K562 (cell line): ENCODE results near the gene PEX5. TPM values are rescaled to one million over a fixed set of nuclear protein-coding genes. Genes with fewer than 3 reads are reported as not detected.

Source experiments
- ATAC-seq: fragments of 200-7000 bp; cut with Tn5 transposase; 3 replicates; pipeline ENCODE4 v1.9.1; 2020; ENCODE audit warnings: moderate library complexity
- BruUV-seq: library from RNA; stranded (reverse); fragments of 400-500 nt; replicated peaks from 2 replicates; lab custom pipeline; 2021; lab: Mats Ljungman, UMichigan
- CTCF ChIA-PET: fragments of 300-600 bp; formaldehyde crosslinking; extraction: SDS; loops from one replicate; lab custom pipeline; 2021; ENCODE audit warnings: low intra/inter-chr PET ratio; lab: Yijun Ruan, JAX
- POLR2A ChIA-PET: fragments of 300-600, 350-650 bp; sonication (Branson Sonifier 250); formaldehyde crosslinking; extraction: SDS; loops from one replicate; lab custom pipeline; 2021; ENCODE audit warnings: antibody characterized with exemption, inconsistent platforms; lab: Yijun Ruan, JAX
- DNase-seq, 4 experiments: peaks; one replicate each; pipeline versions ENCODE4 v3.0.0 to v3.0.0-alpha.2; 2011 to 2018; ENCODE audit warnings: low spot score in 3 of 4, mixed read lengths in 3 of 4; ENCODE audit errors: extremely low read depth in 1 of 4
- FAIRE-seq: peaks from 2 replicates; lab custom pipeline; 2011; peaks lifted over from hg19 to GRCh38; lab: Jason Lieb, UNC
- H2AFZ ChIP-seq: 2 replicates; pipeline ENCODE4 v1.6.0; 2011; ENCODE audit warnings: low read depth, low read length, control low read depth, inconsistent platforms
- H3K27ac ChIP-seq: fragments of 200-600 bp; 3 replicates; pipeline ENCODE4 v1.8.0; 2011; ENCODE audit warnings: low read depth, mild to moderate bottlenecking, control low read depth, inconsistent platforms, low read length, moderate library complexity, mixed read lengths; ENCODE audit errors: extremely low read depth
- H3K27me3 ChIP-seq, 2 experiments: fragments of 300-600 bp in 1 of 2; 2 replicates in 1 of 2; 3 replicates in 1 of 2; pipeline versions ENCODE4 v1.6.0 to v1.8.0; 2011; ENCODE audit warnings: inconsistent platforms in 2 of 2, low read length in 2 of 2, mild to moderate bottlenecking in 1 of 2, mixed read lengths in 1 of 2, moderate library complexity in 1 of 2; ENCODE audit not compliant: control insufficient read depth in 2 of 2, insufficient read depth in 2 of 2
- H3K36me3 ChIP-seq: fragments of 300-600 bp; 3 replicates; pipeline ENCODE4 v1.8.0; 2011; ENCODE audit warnings: mild to moderate bottlenecking, low read length, inconsistent platforms; ENCODE audit not compliant: control insufficient read depth, insufficient read depth
- H3K4me1 ChIP-seq, 2 experiments: fragments of 200-600 bp in 1 of 2; replicated peaks in 1 of 2; 2 replicates in 1 of 2; 3 replicates in 1 of 2; pipeline versions ENCODE4 v1.5.1 to v1.8.0; 2011; ENCODE audit warnings: inconsistent platforms in 2 of 2, low read length in 2 of 2, mild to moderate bottlenecking in 1 of 2, mixed read lengths in 1 of 2, moderate library complexity in 1 of 2; ENCODE audit not compliant: control insufficient read depth in 2 of 2, insufficient read depth in 2 of 2
- H3K4me2 ChIP-seq: 2 replicates; pipeline ENCODE4 v1.6.1; 2011; ENCODE audit warnings: low read length, control low read depth, inconsistent platforms, mixed read lengths; ENCODE audit not compliant: insufficient read depth
- H3K4me3 ChIP-seq: fragments of 200-600 bp; sonication (generic), shearing (Covaris generic); 2 replicates; pipeline ENCODE4 v1.5.1; 2016; ENCODE audit warnings: control low read depth, inconsistent platforms
- H3K79me2 ChIP-seq: fragments of 200-600 bp; 3 replicates; pipeline ENCODE4 v1.8.0; 2011; ENCODE audit warnings: low read length, inconsistent platforms; ENCODE audit not compliant: control insufficient read depth, insufficient read depth
- H3K9ac ChIP-seq, 2 experiments: 2 replicates each; pipeline versions ENCODE4 v1.6.0 to v1.6.1; 2011; ENCODE audit warnings: low read depth in 2 of 2, low read length in 2 of 2, control low read depth in 1 of 2, inconsistent platforms in 1 of 2, mild to moderate bottlenecking in 1 of 2, mixed read lengths in 1 of 2; ENCODE audit not compliant: insufficient read depth in 1 of 2
- H3K9me1 ChIP-seq: one replicate; pipeline ENCODE4 v1.6.0; 2011; ENCODE audit warnings: inconsistent platforms, mild to moderate bottlenecking, low read length, moderate library complexity; ENCODE audit not compliant: control insufficient read depth, insufficient read depth
- H3K9me3 ChIP-seq: replicated peaks from 2 replicates; pipeline ENCODE4 v1.5.1; 2011; ENCODE audit warnings: low read depth, low read length, inconsistent platforms; ENCODE audit not compliant: control insufficient read depth, insufficient read depth
- H4K20me1 ChIP-seq: replicated peaks from 2 replicates; pipeline ENCODE4 v1.6.1; 2011; ENCODE audit warnings: low read length, inconsistent platforms, mixed read lengths; ENCODE audit not compliant: control insufficient read depth, insufficient read depth
- CTBP1 ChIP-seq: fragments of 450-650 bp; IDR thresholded peaks from 2 replicates; pipeline ENCODE4 v1.6.1; 2016; ENCODE audit warnings: borderline replicate concordance
- ZNF785 ChIP-seq: fragments of 250-450 bp; sonication (Bioruptor Pico); IDR thresholded peaks from 2 replicates; pipeline ENCODE4 v1.4.0; 2020; ENCODE audit warnings: mild to moderate bottlenecking
- WGBS: fragments of 100-300 bp; shearing (Covaris generic); methylation state at CpG from one replicate; pipeline ENCODE4 v1.1.6; 2016; ENCODE audit warnings: low coverage, mixed read lengths; ENCODE audit not compliant: insufficient coverage; ENCODE audit errors: missing lambda C conversion rate; 5-methylcytosine and 5-hydroxymethylcytosine counted together
- in situ Hi-C: fragments of 300-500 bp; cut with MboI; formaldehyde crosslinking; loops from 4 replicates; pipeline ENCODE4 v1.15.0; 2018; ENCODE audit warnings: inconsistent platforms, mixed read lengths
- intact Hi-C: fragments of 100-400 bp; cut with micrococcal nuclease; formaldehyde crosslinking; loops from 2 replicates; pipeline ENCODE4 v1.14.2; 2022
- polyA plus RNA-seq, 8 experiments: library from polyadenylated mRNA; depleted of rRNA in 4 of 8; stranded (reverse) in 5 of 8; unstranded in 3 of 8; fragments of >200 nt; fragmentation: Nextera tagmentation in 2 of 8; fragmentation: Illumina TruSeq in 1 of 8; extraction: Ambion mirVana in 2 of 8; extraction: Trizol in 1 of 8; gene quantifications; 2 replicates each; pipeline versions ENCODE4 v1.2.1 to v1.2.3, GENCODE V29; 2011 to 2014; ENCODE audit warnings: inconsistent platforms in 1 of 8, missing spikeins in 1 of 8
- total RNA-seq, 7 experiments: library from RNA; depleted of rRNA in 6 of 7; stranded (reverse); fragments of >200 nt in 6 of 7; fragmentation: Illumina TruSeq in 2 of 7; extraction: Trizol in 2 of 7; gene quantifications; 2 replicates each; pipeline versions ENCODE4 v1.2.1 to v1.2.3, GENCODE V29; 2011 to 2021; ENCODE audit warnings: low replicate concordance in 1 of 7
- TF ChIP-seq, protein P1 (sequence below): fragments of 250-450 bp; sonication (Bioruptor Pico); IDR thresholded peaks from 2 replicates; pipeline ENCODE4 v1.5.0; 2020; ENCODE audit warnings: mild to moderate bottlenecking, borderline replicate concordance
- TF ChIP-seq, protein P2 (sequence below): fragments of 450-650 bp; formaldehyde crosslinking; IDR thresholded peaks from 2 replicates; pipeline ENCODE4 v1.4.0; 2022; ENCODE audit warnings: missing genetic modification characterization

PEX5 gene
- total and polyA plus RNA-seq, 9 of the 15 experiments (the other 6 are each of a cell fraction or from before 2014, with no cell fraction given) = 1.4 to 26.1 (median 14.0) TPM

DNA sequence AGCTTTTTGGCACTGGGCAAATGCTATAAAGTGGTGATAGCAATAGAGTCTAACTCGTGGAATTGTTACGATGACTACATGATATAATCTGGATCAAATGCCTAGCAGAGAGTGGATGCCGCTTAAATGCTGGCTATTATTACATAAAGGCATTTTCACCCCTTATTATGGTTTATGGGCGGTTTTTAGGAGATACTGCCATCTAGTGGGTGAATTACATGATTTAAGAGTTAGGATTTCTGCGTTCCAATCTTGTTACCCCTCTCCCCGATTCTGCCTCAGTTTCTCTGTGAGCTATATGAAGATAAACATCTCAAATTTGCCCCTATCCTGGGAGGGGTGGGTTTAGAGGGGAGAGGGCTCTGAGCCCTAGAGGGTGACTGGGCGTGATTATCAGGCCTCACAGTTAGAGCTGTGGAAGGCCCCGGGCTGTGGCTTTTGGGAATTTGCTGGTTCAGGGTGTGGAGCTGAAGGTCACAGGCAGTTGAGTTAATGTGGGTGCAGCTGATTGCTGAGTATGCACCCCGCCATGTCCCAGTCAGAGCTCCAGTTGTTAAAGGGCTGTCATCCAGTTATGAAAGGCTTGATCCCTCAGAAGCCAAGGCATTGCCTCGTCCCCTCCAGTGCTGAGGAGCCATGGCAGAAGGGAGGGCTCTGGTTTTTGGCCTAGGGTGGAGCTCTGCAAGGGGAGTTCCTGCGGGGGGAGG is 44.9 kb upstream of the PEX5 start (continued):
- TF ChIP-seq, protein P1, sequence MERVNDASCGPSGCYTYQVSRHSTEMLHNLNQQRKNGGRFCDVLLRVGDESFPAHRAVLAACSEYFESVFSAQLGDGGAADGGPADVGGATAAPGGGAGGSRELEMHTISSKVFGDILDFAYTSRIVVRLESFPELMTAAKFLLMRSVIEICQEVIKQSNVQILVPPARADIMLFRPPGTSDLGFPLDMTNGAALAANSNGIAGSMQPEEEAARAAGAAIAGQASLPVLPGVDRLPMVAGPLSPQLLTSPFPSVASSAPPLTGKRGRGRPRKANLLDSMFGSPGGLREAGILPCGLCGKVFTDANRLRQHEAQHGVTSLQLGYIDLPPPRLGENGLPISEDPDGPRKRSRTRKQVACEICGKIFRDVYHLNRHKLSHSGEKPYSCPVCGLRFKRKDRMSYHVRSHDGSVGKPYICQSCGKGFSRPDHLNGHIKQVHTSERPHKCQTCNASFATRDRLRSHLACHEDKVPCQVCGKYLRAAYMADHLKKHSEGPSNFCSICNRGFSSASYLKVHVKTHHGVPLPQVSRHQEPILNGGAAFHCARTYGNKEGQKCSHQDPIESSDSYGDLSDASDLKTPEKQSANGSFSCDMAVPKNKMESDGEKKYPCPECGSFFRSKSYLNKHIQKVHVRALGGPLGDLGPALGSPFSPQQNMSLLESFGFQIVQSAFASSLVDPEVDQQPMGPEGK (CRISPR knock-in tag) = no peak

- no peak overlapping the region for H3K4me2 ChIP-seq
- in situ Hi-C loops (no loop called here), intact Hi-C loops (no loop called here)
- H3K4me1 ChIP-seq = peaks cover 7 to 10% of the 10 kb centered on the region in 2 experiments; a peak in 3 of 5 replicates
- no peak for FAIRE-seq
- no peak overlapping the region for H3K27ac ChIP-seq
- H3K4me3 ChIP-seq = no peak overlapping the region
- POLR2A ChIA-PET = interaction anchor here (0.6 to 1.3 kb wide), 7 partner anchors 10 to 58 kb away, joined by 3 to 4 read pairs (median 3); partner anchors contain the start of gene RBP5
- no peak for DNase-seq
- H3K27me3 ChIP-seq = no peaks in the 10 kb centered on the region
- CTCF ChIA-PET = no interaction called here
- no TSS peak for BruUV-seq
- no peak for ATAC-seq
- no peak overlapping the region for H3K9ac ChIP-seq
- H4K20me1 ChIP-seq = no peaks in the 10 kb centered on the region
- no peaks in the 10 kb centered on the region for H3K9me3 ChIP-seq
- 67% methylated on average over 2 of the region's 4 CpGs for WGBS
- no peaks in the 10 kb centered on the region for H3K79me2 ChIP-seq
- peaks cover 27% of the 10 kb centered on the region; the same call in 2 of the 3 replicates for H3K36me3 ChIP-seq
- H3K9me1 ChIP-seq = no peaks in the 10 kb centered on the region
- H2AFZ ChIP-seq = no peak overlapping the region
- no peak for TF ChIP-seq ZNF785
- no peak for TF ChIP-seq CTBP1
- TF ChIP-seq, protein P2, sequence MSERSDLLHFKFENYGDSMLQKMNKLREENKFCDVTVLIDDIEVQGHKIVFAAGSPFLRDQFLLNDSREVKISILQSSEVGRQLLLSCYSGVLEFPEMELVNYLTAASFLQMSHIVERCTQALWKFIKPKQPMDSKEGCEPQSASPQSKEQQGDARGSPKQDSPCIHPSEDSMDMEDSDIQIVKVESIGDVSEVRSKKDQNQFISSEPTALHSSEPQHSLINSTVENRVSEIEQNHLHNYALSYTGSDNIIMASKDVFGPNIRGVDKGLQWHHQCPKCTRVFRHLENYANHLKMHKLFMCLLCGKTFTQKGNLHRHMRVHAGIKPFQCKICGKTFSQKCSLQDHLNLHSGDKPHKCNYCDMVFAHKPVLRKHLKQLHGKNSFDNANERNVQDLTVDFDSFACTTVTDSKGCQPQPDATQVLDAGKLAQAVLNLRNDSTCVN (CRISPR knock-in tag) = no peak
These were observed 43.8 kb upstream of the PEX5 start for GRCh38 chr12:7145671-7146070.
